ENCODE data around the gene FKBP9. TPM values are rescaled to one million over a fixed set of nuclear protein-coding genes. Genes with fewer than 3 reads are reported as not detected.
"Not testable (repeated sequence)": the region's sequence is repeated elsewhere in the genome, so short reads cannot be mapped to it uniquely, and the experiment has no call there.

FKBP9 gene
- total RNA-seq, 1 experiment from 2014 or later: 28.6 TPM

GRCh38 chr7:32988148-32988547 lies 30.9 kb downstream of the FKBP9 start:
- H3K9me3 ChIP-seq (ENCODE audit: low read depth, low read length, poor library complexity, severe bottlenecking); CTCF ChIA-PET; H3K4me3 ChIP-seq (ENCODE audit: low read depth, low read length, poor library complexity, severe bottlenecking); H3K27ac ChIP-seq (ENCODE audit: low read depth, low read length, poor library complexity, severe bottlenecking); POLR2A ChIA-PET (ENCODE audit: low non-redundant PET); H3K27me3 ChIP-seq (replicated peaks; ENCODE audit: insufficient read depth, low read depth, low read length, poor library complexity); intact Hi-C loops (cut with micrococcal nuclease; ENCODE audit: unreplicated experiment); BruUV-seq (replicated peaks); DNase-seq (ENCODE audit: low spot score); H3K36me3 ChIP-seq (ENCODE audit: insufficient read depth, low read length, poor library complexity, severe bottlenecking): not testable (repeated sequence)
- peaks cover 26% of the 10 kb centered on the region for H3K4me1 ChIP-seq (ENCODE audit: insufficient read depth, low read length, poor library complexity, severe bottlenecking)

GRCh38 chr7:32991068-32991585 lies 33.9 kb downstream of the FKBP9 start:
- intact Hi-C loops (cut with micrococcal nuclease; ENCODE audit: unreplicated experiment); POLR2A ChIA-PET (ENCODE audit: low non-redundant PET); BruUV-seq (replicated peaks); H3K9me3 ChIP-seq (ENCODE audit: low read depth, low read length, poor library complexity, severe bottlenecking); H3K4me3 ChIP-seq (ENCODE audit: low read depth, low read length, poor library complexity, severe bottlenecking); H3K36me3 ChIP-seq (ENCODE audit: insufficient read depth, low read length, poor library complexity, severe bottlenecking); H3K27me3 ChIP-seq (replicated peaks; ENCODE audit: insufficient read depth, low read depth, low read length, poor library complexity); CTCF ChIA-PET: not testable (repeated sequence)
- H3K4me1 ChIP-seq (ENCODE audit: insufficient read depth, low read length, poor library complexity, severe bottlenecking): peaks cover 13% of the 10 kb centered on the region
- H3K27ac ChIP-seq (ENCODE audit: low read depth, low read length, poor library complexity, severe bottlenecking): peak overlapping the region; percentile 48
- DNase-seq (ENCODE audit: low spot score): peak; percentile 45

DNA sequence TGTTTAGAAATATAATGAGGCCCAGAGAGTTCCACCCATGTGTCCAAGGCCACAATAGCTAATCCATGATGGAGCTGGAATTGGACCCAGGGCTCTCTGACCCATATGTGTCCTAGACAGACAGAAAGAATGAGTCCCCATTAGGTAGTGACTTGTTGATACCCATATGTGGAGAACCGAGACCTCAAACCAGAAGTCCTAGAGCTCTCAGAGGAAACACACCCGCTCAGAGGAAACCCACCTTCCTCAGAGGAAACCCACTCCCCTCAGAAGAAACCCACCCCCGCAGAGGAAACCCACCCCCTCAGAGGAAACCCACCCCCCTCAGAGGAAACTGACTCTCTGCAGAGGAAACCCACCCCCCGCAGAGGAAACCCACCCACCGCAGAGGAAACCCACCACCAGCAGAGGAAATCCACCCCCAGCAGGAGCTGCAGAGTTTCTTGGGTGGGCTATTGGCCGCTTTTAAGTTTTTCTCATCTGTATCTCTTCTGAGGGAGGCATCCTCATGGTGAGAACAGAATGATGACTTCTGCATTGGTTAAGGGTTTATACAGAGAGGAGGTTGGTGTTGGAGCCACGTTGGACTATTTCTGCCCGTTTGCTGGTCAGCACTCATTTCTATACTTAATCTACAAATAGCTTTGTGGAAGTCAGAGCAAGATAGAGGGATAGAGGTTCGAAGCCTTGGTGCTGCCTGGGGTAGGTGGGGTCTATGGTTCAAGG lies 34.9 kb downstream of the FKBP9 start:
- POLR2A ChIA-PET (ENCODE audit: low non-redundant PET); BruUV-seq (replicated peaks); DNase-seq (ENCODE audit: low spot score); H3K9me3 ChIP-seq (ENCODE audit: low read depth, low read length, poor library complexity, severe bottlenecking); H3K36me3 ChIP-seq (ENCODE audit: insufficient read depth, low read length, poor library complexity, severe bottlenecking); H3K27me3 ChIP-seq (replicated peaks; ENCODE audit: insufficient read depth, low read depth, low read length, poor library complexity); CTCF ChIA-PET; H3K27ac ChIP-seq (ENCODE audit: low read depth, low read length, poor library complexity, severe bottlenecking); intact Hi-C loops (cut with micrococcal nuclease; ENCODE audit: unreplicated experiment); H3K4me3 ChIP-seq (ENCODE audit: low read depth, low read length, poor library complexity, severe bottlenecking): not testable (repeated sequence)
- H3K4me1 ChIP-seq (ENCODE audit: insufficient read depth, low read length, poor library complexity, severe bottlenecking): peaks cover 13% of the 10 kb centered on the region

- H3K4me3 ChIP-seq (ENCODE audit: low read depth, low read length, poor library complexity, severe bottlenecking); DNase-seq (ENCODE audit: low spot score); POLR2A ChIA-PET (ENCODE audit: low non-redundant PET); intact Hi-C loops (cut with micrococcal nuclease; ENCODE audit: unreplicated experiment); H3K27me3 ChIP-seq (replicated peaks; ENCODE audit: insufficient read depth, low read depth, low read length, poor library complexity); H3K27ac ChIP-seq (ENCODE audit: low read depth, low read length, poor library complexity, severe bottlenecking); CTCF ChIA-PET; H3K9me3 ChIP-seq (ENCODE audit: low read depth, low read length, poor library complexity, severe bottlenecking); BruUV-seq (replicated peaks); H3K36me3 ChIP-seq (ENCODE audit: insufficient read depth, low read length, poor library complexity, severe bottlenecking): not testable (repeated sequence)
- H3K4me1 ChIP-seq (ENCODE audit: insufficient read depth, low read length, poor library complexity, severe bottlenecking): peaks cover 14% of the 10 kb centered on the region
These were observed 35.5 kb downstream of the FKBP9 start for GRCh38 chr7:32992750-32993149.

GRCh38 chr7:32997956-32998355 lies 40.7 kb downstream of the FKBP9 start:
- peak overlapping the region; percentile 40 for H3K27ac ChIP-seq (ENCODE audit: low read depth, low read length, poor library complexity, severe bottlenecking)
- peaks cover 13% of the 10 kb centered on the region for H3K4me1 ChIP-seq (ENCODE audit: insufficient read depth, low read length, poor library complexity, severe bottlenecking)
- H3K36me3 ChIP-seq (ENCODE audit: insufficient read depth, low read length, poor library complexity, severe bottlenecking); H3K4me3 ChIP-seq (ENCODE audit: low read depth, low read length, poor library complexity, severe bottlenecking); CTCF ChIA-PET; intact Hi-C loops (cut with micrococcal nuclease; ENCODE audit: unreplicated experiment); H3K27me3 ChIP-seq (replicated peaks; ENCODE audit: insufficient read depth, low read depth, low read length, poor library complexity); H3K9me3 ChIP-seq (ENCODE audit: low read depth, low read length, poor library complexity, severe bottlenecking); DNase-seq (ENCODE audit: low spot score); BruUV-seq (replicated peaks); POLR2A ChIA-PET (ENCODE audit: low non-redundant PET): not testable (repeated sequence)

DNA sequence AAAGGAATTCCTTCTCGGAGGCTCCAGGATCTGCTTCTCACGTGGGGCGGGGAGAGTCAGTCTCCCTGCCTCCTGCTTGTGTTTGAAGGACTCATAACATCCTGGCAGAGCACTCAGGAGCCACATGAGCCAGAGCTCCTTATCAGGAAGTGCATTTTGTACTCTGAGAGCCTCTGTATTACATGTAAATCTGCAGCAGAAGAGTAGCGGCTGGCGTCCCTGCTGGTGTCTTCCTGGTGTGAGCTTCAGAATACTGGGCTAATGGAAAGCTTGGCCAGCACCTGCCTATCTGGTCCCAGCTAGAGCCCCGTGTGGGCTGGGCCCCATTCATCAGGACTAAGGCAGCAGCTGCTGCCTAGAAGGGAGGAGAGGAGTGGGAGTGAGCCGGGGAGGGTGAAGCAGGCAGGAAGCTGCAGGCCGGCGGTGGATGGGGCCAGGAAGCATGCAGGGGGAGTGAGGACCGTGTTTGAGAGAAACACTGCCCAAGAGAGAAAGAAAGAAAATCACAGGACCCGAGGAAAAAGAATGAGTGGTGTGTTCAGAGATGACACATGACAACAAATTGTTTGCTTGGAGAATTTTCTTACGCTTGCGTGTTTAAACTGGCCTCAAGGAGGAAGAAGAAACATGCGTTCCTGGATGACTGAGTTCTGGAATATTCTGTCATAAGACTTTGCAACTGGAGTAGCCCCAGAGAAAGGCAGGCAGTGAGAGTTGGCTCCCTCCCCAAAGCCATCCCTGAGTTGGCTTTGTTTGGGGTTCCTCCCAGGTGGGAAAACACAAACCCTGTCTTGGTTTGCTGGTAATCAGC lies 41.3 kb downstream of the FKBP9 start:
- H3K9me3 ChIP-seq (ENCODE audit: low read depth, low read length, poor library complexity, severe bottlenecking); H3K36me3 ChIP-seq (ENCODE audit: insufficient read depth, low read length, poor library complexity, severe bottlenecking); CTCF ChIA-PET; H3K27me3 ChIP-seq (replicated peaks; ENCODE audit: insufficient read depth, low read depth, low read length, poor library complexity); BruUV-seq (replicated peaks); H3K4me3 ChIP-seq (ENCODE audit: low read depth, low read length, poor library complexity, severe bottlenecking); intact Hi-C loops (cut with micrococcal nuclease; ENCODE audit: unreplicated experiment); POLR2A ChIA-PET (ENCODE audit: low non-redundant PET): not testable (repeated sequence)
- peak; percentile 59 for DNase-seq (ENCODE audit: low spot score)
- Histone ChIP-seq H3K4me1 (ENCODE audit: insufficient read depth, low read length, poor library complexity, severe bottlenecking) (peaks cover 13% of the 10 kb centered on the region), H3K27ac (ENCODE audit: low read depth, low read length, poor library complexity, severe bottlenecking) (peak overlapping the region; percentile 40)

DNA sequence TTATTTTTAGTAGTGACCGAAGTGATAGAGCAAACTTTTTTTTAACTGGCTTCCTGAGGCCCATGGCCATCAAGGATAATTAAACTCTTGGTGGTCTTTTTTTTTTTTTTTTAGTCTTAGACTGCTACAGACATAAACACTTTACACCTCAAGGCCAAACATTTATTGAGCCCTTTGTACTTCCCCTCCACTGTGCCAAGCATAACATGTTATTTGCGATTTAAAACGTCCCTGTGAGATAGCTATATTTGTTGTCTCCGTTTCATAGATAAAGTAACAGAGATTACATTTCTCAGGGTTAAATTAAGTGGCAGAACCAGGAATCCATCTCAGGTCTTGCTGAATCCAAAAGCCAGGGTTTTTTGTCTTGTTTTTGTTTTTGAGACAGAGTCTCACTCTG lies 42.1 kb downstream of the FKBP9 start:
- CTCF ChIA-PET: not testable (repeated sequence)

More for the DNA sequence above, 42.1 kb downstream of the FKBP9 start:
- BruUV-seq (replicated peaks); POLR2A ChIA-PET (ENCODE audit: low non-redundant PET); intact Hi-C loops (cut with micrococcal nuclease; ENCODE audit: unreplicated experiment); H3K27ac ChIP-seq (ENCODE audit: low read depth, low read length, poor library complexity, severe bottlenecking); H3K36me3 ChIP-seq (ENCODE audit: insufficient read depth, low read length, poor library complexity, severe bottlenecking); H3K9me3 ChIP-seq (ENCODE audit: low read depth, low read length, poor library complexity, severe bottlenecking); H3K4me3 ChIP-seq (ENCODE audit: low read depth, low read length, poor library complexity, severe bottlenecking); H3K27me3 ChIP-seq (replicated peaks; ENCODE audit: insufficient read depth, low read depth, low read length, poor library complexity); DNase-seq (ENCODE audit: low spot score): not testable (repeated sequence)
- H3K4me1 ChIP-seq (ENCODE audit: insufficient read depth, low read length, poor library complexity, severe bottlenecking): peaks cover 13% of the 10 kb centered on the region
